ENCODE data around the gene FAM200A. TPM values are rescaled to one million over a fixed set of nuclear protein-coding genes. Genes with fewer than 3 reads are reported as not detected.
"Not testable (repeated sequence)": the region's sequence is repeated elsewhere in the genome, so short reads cannot be mapped to it uniquely, and the experiment has no call there.

Gene FAM200A
- polyA plus RNA-seq, 1 donor (not counting 4 experiments of a cell fraction or from before 2014, with no cell fraction given) = 7.6 TPM

DNA sequence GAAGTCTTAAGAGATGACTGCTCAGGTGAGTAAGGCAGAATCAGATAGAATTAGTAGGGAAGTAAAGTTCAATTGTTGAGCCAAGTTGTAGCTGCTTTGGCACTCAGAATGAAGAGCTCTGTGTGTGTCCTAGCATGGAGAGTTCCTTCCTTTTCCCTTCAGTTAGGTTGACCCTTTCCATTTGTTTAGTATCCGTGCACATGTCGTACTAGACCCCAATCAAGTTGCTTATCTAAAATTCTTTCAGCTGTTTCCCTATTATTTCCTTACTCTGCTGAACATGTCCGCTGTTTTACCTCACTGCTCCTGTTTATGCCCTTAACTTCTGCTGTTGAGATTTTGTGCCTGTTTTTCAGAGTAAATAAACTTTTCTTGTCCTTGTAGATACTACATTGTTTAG lies 19.9 kb upstream of the FAM200A start:
- Histone ChIP-seq H3K9me3 (ENCODE audit: control insufficient read depth, low read depth, low read length) (no peaks in the 10 kb centered on the region), H3K36me3 (ENCODE audit: control insufficient read depth in 2 of 2, extremely low read depth in 1 of 2, insufficient read depth in 2 of 2, low read length in 2 of 2) (peaks cover 0 to 20% of the 10 kb centered on the region in 2 experiments), H3K4me2 (ENCODE audit: control insufficient read depth, extremely low read depth, insufficient read depth, low read depth, low read length) (no peak overlapping the region), H3K9me1 (ENCODE audit: control insufficient read depth, extremely low read depth, insufficient read depth, low read length) (peaks cover 2% of the 10 kb centered on the region), H4K20me1 (ENCODE audit: control insufficient read depth, extremely low read depth, insufficient read depth, low read length) (no peaks in the 10 kb centered on the region), H3K4me3 (ENCODE audit: control insufficient read depth in 2 of 3, extremely low read depth in 1 of 3, insufficient read depth in 2 of 3, low read depth in 1 of 3, low read length in 3 of 3) (no peak overlapping the region), H3K27me3 (ENCODE audit: control insufficient read depth, extremely low read depth, insufficient read depth, low read length) (no peaks in the 10 kb centered on the region), H3K27ac (ENCODE audit: control insufficient read depth, insufficient read depth, low read length) (no peak overlapping the region), H3K4me1 (ENCODE audit: control insufficient read depth, extremely low read depth, insufficient read depth, low read length) (no peaks in the 10 kb centered on the region), H2AFZ (ENCODE audit: control insufficient read depth, low read length) (no peak overlapping the region), H3K79me2 (ENCODE audit: control insufficient read depth, insufficient read depth, low read length) (peaks cover 3% of the 10 kb centered on the region), H3K9ac (ENCODE audit: control insufficient read depth, extremely low read depth, insufficient read depth, low read length) (no peak overlapping the region)
- DNase-seq (ENCODE audit: low read depth, low spot score) (no peak), FAIRE-seq (no peak)
- dilution Hi-C loops (cut with MboI; ENCODE audit: extremely low pct_ligation_motif_present, low sequenced_read_pairs) = no loop called here
- TF ChIP-seq, protein P1, sequence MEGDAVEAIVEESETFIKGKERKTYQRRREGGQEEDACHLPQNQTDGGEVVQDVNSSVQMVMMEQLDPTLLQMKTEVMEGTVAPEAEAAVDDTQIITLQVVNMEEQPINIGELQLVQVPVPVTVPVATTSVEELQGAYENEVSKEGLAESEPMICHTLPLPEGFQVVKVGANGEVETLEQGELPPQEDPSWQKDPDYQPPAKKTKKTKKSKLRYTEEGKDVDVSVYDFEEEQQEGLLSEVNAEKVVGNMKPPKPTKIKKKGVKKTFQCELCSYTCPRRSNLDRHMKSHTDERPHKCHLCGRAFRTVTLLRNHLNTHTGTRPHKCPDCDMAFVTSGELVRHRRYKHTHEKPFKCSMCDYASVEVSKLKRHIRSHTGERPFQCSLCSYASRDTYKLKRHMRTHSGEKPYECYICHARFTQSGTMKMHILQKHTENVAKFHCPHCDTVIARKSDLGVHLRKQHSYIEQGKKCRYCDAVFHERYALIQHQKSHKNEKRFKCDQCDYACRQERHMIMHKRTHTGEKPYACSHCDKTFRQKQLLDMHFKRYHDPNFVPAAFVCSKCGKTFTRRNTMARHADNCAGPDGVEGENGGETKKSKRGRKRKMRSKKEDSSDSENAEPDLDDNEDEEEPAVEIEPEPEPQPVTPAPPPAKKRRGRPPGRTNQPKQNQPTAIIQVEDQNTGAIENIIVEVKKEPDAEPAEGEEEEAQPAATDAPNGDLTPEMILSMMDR (optimal IDR thresholded peaks at IDR 0.05 in 1 of 3, IDR thresholded peaks at IDR 0.05 in 1 of 3, conservative IDR thresholded peaks at IDR 0.05 in 1 of 3; ENCODE audit: extremely low read depth in 1 of 3, insufficient read depth in 2 of 3, low read length in 3 of 3) = no peak
- TF ChIP-seq EZH2 (IDR thresholded peaks at IDR 0.05; ENCODE audit: low read length) = no peak

DNA sequence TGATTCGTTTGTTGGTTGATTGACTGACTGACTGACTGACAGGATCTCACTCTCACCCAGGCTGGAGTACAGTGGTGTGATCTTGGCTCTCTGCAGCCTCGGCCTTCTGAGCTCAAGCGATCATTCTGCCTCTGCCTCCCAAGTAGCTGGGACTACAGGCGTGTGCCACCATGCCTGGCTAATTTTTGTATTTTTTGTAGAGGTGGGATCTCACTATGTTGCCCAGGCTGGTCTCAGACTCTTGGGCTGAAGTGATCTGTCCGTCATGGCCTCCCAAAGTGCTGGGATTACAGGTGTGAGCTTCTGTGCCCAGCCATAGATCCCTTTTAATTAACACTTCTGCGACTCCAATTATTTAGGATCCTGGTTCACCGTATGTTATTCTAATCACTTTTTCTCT lies 16.9 kb upstream of the FAM200A start:
- H3K9me1 ChIP-seq (ENCODE audit: control insufficient read depth, extremely low read depth, insufficient read depth, low read length); H3K4me3 ChIP-seq (ENCODE audit: control insufficient read depth in 2 of 3, extremely low read depth in 1 of 3, insufficient read depth in 2 of 3, low read depth in 1 of 3, low read length in 3 of 3); H3K9ac ChIP-seq (ENCODE audit: control insufficient read depth, extremely low read depth, insufficient read depth, low read length); DNase-seq (ENCODE audit: low read depth, low spot score); H3K9me3 ChIP-seq (ENCODE audit: control insufficient read depth, low read depth, low read length); H4K20me1 ChIP-seq (ENCODE audit: control insufficient read depth, extremely low read depth, insufficient read depth, low read length); H2AFZ ChIP-seq (ENCODE audit: control insufficient read depth, low read length); H3K4me2 ChIP-seq (ENCODE audit: control insufficient read depth, extremely low read depth, insufficient read depth, low read depth, low read length); dilution Hi-C loops (cut with MboI; ENCODE audit: extremely low pct_ligation_motif_present, low sequenced_read_pairs); H3K27ac ChIP-seq (ENCODE audit: control insufficient read depth, insufficient read depth, low read length); FAIRE-seq; H3K27me3 ChIP-seq (ENCODE audit: control insufficient read depth, extremely low read depth, insufficient read depth, low read length); H3K4me1 ChIP-seq (ENCODE audit: control insufficient read depth, extremely low read depth, insufficient read depth, low read length): not testable (repeated sequence)
- Histone ChIP-seq H3K79me2 (ENCODE audit: control insufficient read depth, insufficient read depth, low read length) (peaks cover 29% of the 10 kb centered on the region), H3K36me3 (ENCODE audit: control insufficient read depth in 2 of 2, extremely low read depth in 1 of 2, insufficient read depth in 2 of 2, low read length in 2 of 2) (peaks cover 15 to 24% of the 10 kb centered on the region in 2 experiments)

DNA sequence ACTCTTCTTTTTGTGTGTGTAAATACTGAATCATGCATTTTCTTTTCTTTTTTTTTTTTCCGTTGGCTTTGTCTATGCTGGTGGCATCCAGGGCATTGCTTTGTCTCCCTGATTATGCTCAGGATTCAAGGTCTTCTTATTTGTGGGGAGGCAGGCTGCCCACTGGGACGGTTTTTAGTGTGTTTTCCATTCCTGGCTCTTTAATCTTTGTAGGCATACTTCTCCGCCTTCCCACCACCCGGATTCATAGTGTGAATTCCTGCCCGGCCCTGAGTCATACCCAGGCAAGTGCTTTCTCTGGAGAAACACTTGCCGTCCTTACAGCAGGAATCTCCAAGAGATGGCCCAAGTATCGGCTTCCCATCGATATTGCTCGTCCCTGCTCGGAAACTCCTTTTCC lies 11.7 kb upstream of the FAM200A start:
- Histone ChIP-seq H2AFZ (ENCODE audit: control insufficient read depth, low read length) (no peak overlapping the region), H3K79me2 (ENCODE audit: control insufficient read depth, insufficient read depth, low read length) (peaks cover 52% of the 10 kb centered on the region), H3K27me3 (ENCODE audit: control insufficient read depth, extremely low read depth, insufficient read depth, low read length) (no peaks in the 10 kb centered on the region), H3K36me3 (ENCODE audit: control insufficient read depth in 2 of 2, extremely low read depth in 1 of 2, insufficient read depth in 2 of 2, low read length in 2 of 2) (peaks cover 12 to 38% of the 10 kb centered on the region in 2 experiments), H3K4me2 (ENCODE audit: control insufficient read depth, extremely low read depth, insufficient read depth, low read depth, low read length) (peak overlapping the region; percentile 16), H4K20me1 (ENCODE audit: control insufficient read depth, extremely low read depth, insufficient read depth, low read length) (no peaks in the 10 kb centered on the region), H3K9me1 (ENCODE audit: control insufficient read depth, extremely low read depth, insufficient read depth, low read length) (peaks cover 2% of the 10 kb centered on the region), H3K9me3 (ENCODE audit: control insufficient read depth, low read depth, low read length) (no peaks in the 10 kb centered on the region), H3K4me1 (ENCODE audit: control insufficient read depth, extremely low read depth, insufficient read depth, low read length) (peaks cover 47% of the 10 kb centered on the region), H3K27ac (ENCODE audit: control insufficient read depth, insufficient read depth, low read length) (peak overlapping the region; percentile 83), H3K9ac (ENCODE audit: control insufficient read depth, extremely low read depth, insufficient read depth, low read length) (no peak overlapping the region), H3K4me3 (ENCODE audit: control insufficient read depth in 2 of 3, extremely low read depth in 1 of 3, insufficient read depth in 2 of 3, low read depth in 1 of 3, low read length in 3 of 3) (no peak overlapping the region)
- no peak for TF ChIP-seq EZH2 (IDR thresholded peaks at IDR 0.05; ENCODE audit: low read length)
- TF ChIP-seq, protein P1 (optimal IDR thresholded peaks at IDR 0.05 in 1 of 3, IDR thresholded peaks at IDR 0.05 in 1 of 3, conservative IDR thresholded peaks at IDR 0.05 in 1 of 3; ENCODE audit: extremely low read depth in 1 of 3, insufficient read depth in 2 of 3, low read length in 3 of 3) = no peak
- dilution Hi-C loops (cut with MboI; ENCODE audit: extremely low pct_ligation_motif_present, low sequenced_read_pairs) = no loop called here
- FAIRE-seq (no peak), DNase-seq (ENCODE audit: low read depth, low spot score) (no peak)
